ENCODE results near the gene MTMR10. TPM values are rescaled to one million over a fixed set of nuclear protein-coding genes. Genes with fewer than 3 reads are reported as not detected.
A peak's percentile ranks its signal among the peaks of the same experiment; 100 is the strongest.

MTMR10 gene
- total and polyA plus RNA-seq, 2 experiments from 2014 or later: 4.3 to 11.3 TPM

GRCh38 chr15:31013863-31014607 lies 22.6 kb upstream of the MTMR10 start:
- Histone ChIP-seq H3K79me2 (replicated peaks; ENCODE audit: insufficient read depth) (no peaks in the 10 kb centered on the region), H3F3A (replicated peaks; ENCODE audit: low read depth) (no peaks in the 10 kb centered on the region), H3K4me2 (peak overlapping the region; percentile 17), H4K20me1 (replicated peaks; ENCODE audit: insufficient read depth) (no peaks in the 10 kb centered on the region), H3K27ac (ENCODE audit: low read depth) (0 out of 2 replicates have a peak overlapping the region, but pooled peaks have one; percentile 15), H3K36me3 (ENCODE audit: insufficient read depth) (no peaks in the 10 kb centered on the region), H2AFZ (peak overlapping the region; percentile 9), H3K9me2 (ENCODE audit: insufficient read depth) (no peaks in the 10 kb centered on the region), H3K4me1 (ENCODE audit: insufficient read depth) (peaks cover 10% of the 10 kb centered on the region; the same call in 1 of the 2 replicates), H3K4me3 (no peak overlapping the region), H3K27me3 (ENCODE audit: insufficient read depth) (no peaks in the 10 kb centered on the region)
- peak; percentile 11 for DNase-seq (ENCODE audit: low spot score)
- Mint-ChIP-seq H3K36me3 (ENCODE audit: low read depth) (no peaks in the 10 kb centered on the region), H3K27ac (peak overlapping the region; percentile 35; the same call in 1 of the 2 replicates), H3K9me3 (no peaks in the 10 kb centered on the region; the same call in 2 of the 3 replicates), H3K4me3 (no peak overlapping the region), H3K4me1 (peaks cover 20% of the 10 kb centered on the region), H3K27me3 (ENCODE audit: insufficient read depth, low read depth, poor library complexity) (no peaks in the 10 kb centered on the region)
- peak; percentile 61 for ATAC-seq
- TF ChIP-seq ZNF462 (CRISPR knock-in tag; IDR thresholded peaks at IDR 0.05) (no peak), CREB1 (CRISPR knock-in tag; IDR thresholded peaks at IDR 0.05; ENCODE audit: low read depth) (no peak), ZNF331 (CRISPR knock-in tag; IDR thresholded peaks at IDR 0.05; ENCODE audit: low read depth) (no peak), POLR2AphosphoS5 (IDR thresholded peaks at IDR 0.05; ENCODE audit: low read depth) (no peak), ZNF114 (CRISPR knock-in tag; IDR thresholded peaks at IDR 0.05) (no peak), REST (IDR thresholded peaks at IDR 0.05; ENCODE audit: unreplicated experiment) (no peak), NANOG (IDR thresholded peaks at IDR 0.05; ENCODE audit: borderline replicate concordance) (no peak), JUNB (IDR thresholded peaks at IDR 0.05; ENCODE audit: unreplicated experiment) (no peak), CTCF (conservative IDR thresholded peaks at IDR 0.05; ENCODE audit: low read depth in 2 of 2) (no peak), STAT1 (IDR thresholded peaks at IDR 0.05; ENCODE audit: unreplicated experiment) (no peak), ETS1 (IDR thresholded peaks at IDR 0.05) (no peak), EZH2phosphoT487 (IDR thresholded peaks at IDR 0.05; ENCODE audit: unreplicated experiment) (no peak), EZH2 (IDR thresholded peaks at IDR 0.05; ENCODE audit: low read depth, unreplicated experiment) (no peak)
